ENCODE data around the gene ADGRV1. TPM values are rescaled to one million over a fixed set of nuclear protein-coding genes. Genes with fewer than 3 reads are reported as not detected.

ADGRV1 gene
- total RNA-seq, 4 donors from 2014 or later: 2.5 to 7.5 (median 4.5) TPM

GRCh38 chr5:90874066-90874465 lies 315.5 kb downstream of the ADGRV1 start:
- Histone ChIP-seq H3K4me3 (no peak overlapping the region), H3K27ac (no peak overlapping the region), H3K36me3 (no peaks in the 10 kb centered on the region), H3K9me3 (no peaks in the 10 kb centered on the region), H3K27me3 (no peaks in the 10 kb centered on the region), H3K4me1 (peaks cover 32% of the 10 kb centered on the region)
- no peak for DNase-seq (ENCODE audit: low spot score in 2 of 2)
- TF ChIP-seq POLR2A (IDR thresholded peaks at IDR 0.05) (no peak), EP300 (IDR thresholded peaks at IDR 0.05) (no peak), POLR2AphosphoS5 (IDR thresholded peaks at IDR 0.05) (no peak), CTCF (IDR thresholded peaks at IDR 0.05) (no peak)
- 97% methylated on average over 5 of the region's 5 CpGs for WGBS

GRCh38 chr5:90875456-90875855 lies 316.9 kb downstream of the ADGRV1 start:
- Histone ChIP-seq H3K27ac (no peak overlapping the region), H3K4me3 (no peak overlapping the region), H3K36me3 (no peaks in the 10 kb centered on the region), H3K9me3 (no peaks in the 10 kb centered on the region), H3K27me3 (no peaks in the 10 kb centered on the region), H3K4me1 (peaks cover 36% of the 10 kb centered on the region)
- DNase-seq (ENCODE audit: low spot score in 2 of 2): no peak
- TF ChIP-seq EP300 (IDR thresholded peaks at IDR 0.05): no peak
- TF ChIP-seq POLR2A (IDR thresholded peaks at IDR 0.05): no peak
- no peak for TF ChIP-seq POLR2AphosphoS5 (IDR thresholded peaks at IDR 0.05)
- no peak for TF ChIP-seq CTCF (IDR thresholded peaks at IDR 0.05)

GRCh38 chr5:90876366-90876765 lies 317.8 kb downstream of the ADGRV1 start:
- TF ChIP-seq CTCF (IDR thresholded peaks at IDR 0.05) (no peak), EP300 (IDR thresholded peaks at IDR 0.05) (no peak), POLR2AphosphoS5 (IDR thresholded peaks at IDR 0.05) (no peak), POLR2A (IDR thresholded peaks at IDR 0.05) (no peak)
- H3K9me3 ChIP-seq: no peaks in the 10 kb centered on the region
- H3K27ac ChIP-seq: no peak overlapping the region
- no peak overlapping the region for H3K4me3 ChIP-seq
- H3K4me1 ChIP-seq: peaks cover 33% of the 10 kb centered on the region
- DNase-seq (ENCODE audit: low spot score in 2 of 2): no peak
- 86% methylated on average over 1 of the region's 1 CpG for WGBS
- H3K36me3 ChIP-seq: no peaks in the 10 kb centered on the region
- no peaks in the 10 kb centered on the region for H3K27me3 ChIP-seq

GRCh38 chr5:90877049-90877448 lies 318.5 kb downstream of the ADGRV1 start:
- no peaks in the 10 kb centered on the region for H3K36me3 ChIP-seq
- no peaks in the 10 kb centered on the region for H3K9me3 ChIP-seq
- WGBS: 91% methylated on average over 2 of the region's 2 CpGs
- peaks cover 27% of the 10 kb centered on the region for H3K4me1 ChIP-seq
- no peak for TF ChIP-seq CTCF (IDR thresholded peaks at IDR 0.05)
- TF ChIP-seq POLR2AphosphoS5 (IDR thresholded peaks at IDR 0.05): no peak
- TF ChIP-seq EP300 (IDR thresholded peaks at IDR 0.05): no peak
- no peaks in the 10 kb centered on the region for H3K27me3 ChIP-seq
- no peak overlapping the region for H3K4me3 ChIP-seq
- no peak for DNase-seq (ENCODE audit: low spot score in 2 of 2)
- no peak overlapping the region for H3K27ac ChIP-seq

GRCh38 chr5:90878081-90878480 lies 319.5 kb downstream of the ADGRV1 start:
- TF ChIP-seq POLR2A (IDR thresholded peaks at IDR 0.05) (no peak), POLR2AphosphoS5 (IDR thresholded peaks at IDR 0.05) (no peak), CTCF (IDR thresholded peaks at IDR 0.05) (no peak), EP300 (IDR thresholded peaks at IDR 0.05) (no peak)
- 58% methylated on average over 7 of the region's 7 CpGs for WGBS
- H3K9me3 ChIP-seq: no peaks in the 10 kb centered on the region
- H3K36me3 ChIP-seq: no peaks in the 10 kb centered on the region
- peaks cover 19% of the 10 kb centered on the region for H3K4me1 ChIP-seq
- no peaks in the 10 kb centered on the region for H3K27me3 ChIP-seq
- H3K4me3 ChIP-seq: no peak overlapping the region
- DNase-seq (ENCODE audit: low spot score in 2 of 2): no peak
- H3K27ac ChIP-seq: peak overlapping the region; percentile 24
